ENCODE results near the gene CARD8.

CARD8 gene

DNA sequence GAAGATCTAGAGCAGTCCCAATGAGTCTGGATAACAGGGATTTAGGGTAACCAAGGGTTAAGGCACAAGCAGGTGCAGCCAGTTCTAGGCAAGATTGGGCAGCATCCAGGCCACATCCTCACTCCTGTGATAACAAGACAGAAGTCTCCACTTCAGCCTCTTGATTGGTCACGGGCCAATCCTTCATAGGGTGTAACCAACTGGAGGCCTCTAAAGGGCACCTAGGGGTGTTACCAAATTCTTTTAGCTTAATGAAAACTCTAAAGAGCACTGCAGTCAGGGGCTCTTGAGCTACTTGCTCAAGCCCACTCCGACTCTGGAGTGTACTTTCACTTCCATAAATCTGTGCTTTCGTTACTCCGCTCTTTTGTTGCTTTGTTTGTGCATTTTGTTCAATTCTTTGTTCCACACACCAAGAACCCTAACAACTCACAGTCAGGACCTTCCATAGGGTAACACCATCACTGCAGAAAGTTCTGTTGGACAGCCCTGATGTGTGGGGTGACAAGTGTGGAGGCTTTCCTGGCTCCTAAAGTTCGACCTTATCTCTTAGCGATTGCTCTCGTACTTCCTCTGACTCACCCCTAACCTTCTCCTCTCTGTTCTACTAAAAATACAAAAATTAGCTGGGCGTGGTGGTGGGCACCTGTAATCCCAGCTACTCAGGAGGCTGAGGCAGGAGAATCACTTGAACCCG is 49.2 kb downstream of the CARD8 start:
- no peak for DNase-seq (ENCODE audit: low spot score)

- DNase-seq (ENCODE audit: low spot score) = peak; percentile 97
Observed at GRCh38 chr19:48203794-48204628, 51.7 kb downstream of the CARD8 start.

DNA sequence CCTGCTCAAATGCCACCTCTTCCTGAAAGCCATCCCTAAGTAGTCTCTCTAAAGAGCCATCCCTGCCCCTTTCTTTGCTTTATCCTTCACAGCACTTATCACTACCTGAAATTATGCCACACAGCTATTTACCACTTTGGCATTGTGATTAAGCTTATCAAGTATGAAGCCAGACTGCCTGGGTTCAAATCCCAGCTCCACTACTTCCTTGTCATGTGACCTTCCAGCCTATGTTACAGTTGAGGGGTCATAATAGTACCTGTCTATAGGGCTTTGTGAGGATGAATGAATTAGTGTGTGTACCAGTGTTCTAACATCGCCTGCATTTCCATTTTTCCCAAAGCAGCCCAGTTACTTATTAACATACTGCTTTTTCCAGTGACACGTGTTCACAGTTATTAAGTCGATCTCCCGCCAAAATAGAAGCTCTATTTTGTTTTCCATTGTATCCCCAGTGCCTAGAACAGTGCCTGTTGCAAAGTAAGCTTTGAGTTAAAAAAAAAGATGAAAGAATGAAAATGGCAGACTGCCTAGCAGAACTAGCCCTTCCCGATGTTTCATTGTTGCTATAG is 52.4 kb downstream of the CARD8 start:
- DNase-seq (ENCODE audit: low spot score) = no peak

- no peak for DNase-seq (ENCODE audit: low spot score)
Observed at GRCh38 chr19:48196933-48197665, 58.6 kb downstream of the CARD8 start.

DNA sequence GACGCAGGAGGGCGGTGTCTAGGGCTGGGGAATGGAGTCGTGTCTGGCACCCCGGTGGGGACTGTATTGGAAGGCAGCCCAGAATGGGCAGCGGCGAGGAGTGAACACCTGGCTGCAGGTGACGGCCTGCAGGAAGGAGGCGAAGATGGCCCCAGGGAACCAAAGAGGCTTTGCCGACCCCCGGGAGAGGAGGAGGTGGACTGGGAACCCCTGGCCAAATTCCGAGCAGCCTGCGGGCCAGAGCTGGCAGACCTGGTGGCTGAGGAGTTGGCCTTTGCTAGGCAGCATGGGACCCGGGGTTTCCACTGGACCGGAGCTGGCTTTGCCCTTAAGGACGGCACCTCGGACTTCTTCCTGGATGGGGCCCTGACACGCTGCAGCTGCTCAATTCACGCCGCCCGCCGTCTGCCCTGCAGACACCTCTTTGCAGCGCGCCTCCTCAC is 59.4 kb downstream of the CARD8 start:
- no peak for DNase-seq (ENCODE audit: low spot score)

DNA sequence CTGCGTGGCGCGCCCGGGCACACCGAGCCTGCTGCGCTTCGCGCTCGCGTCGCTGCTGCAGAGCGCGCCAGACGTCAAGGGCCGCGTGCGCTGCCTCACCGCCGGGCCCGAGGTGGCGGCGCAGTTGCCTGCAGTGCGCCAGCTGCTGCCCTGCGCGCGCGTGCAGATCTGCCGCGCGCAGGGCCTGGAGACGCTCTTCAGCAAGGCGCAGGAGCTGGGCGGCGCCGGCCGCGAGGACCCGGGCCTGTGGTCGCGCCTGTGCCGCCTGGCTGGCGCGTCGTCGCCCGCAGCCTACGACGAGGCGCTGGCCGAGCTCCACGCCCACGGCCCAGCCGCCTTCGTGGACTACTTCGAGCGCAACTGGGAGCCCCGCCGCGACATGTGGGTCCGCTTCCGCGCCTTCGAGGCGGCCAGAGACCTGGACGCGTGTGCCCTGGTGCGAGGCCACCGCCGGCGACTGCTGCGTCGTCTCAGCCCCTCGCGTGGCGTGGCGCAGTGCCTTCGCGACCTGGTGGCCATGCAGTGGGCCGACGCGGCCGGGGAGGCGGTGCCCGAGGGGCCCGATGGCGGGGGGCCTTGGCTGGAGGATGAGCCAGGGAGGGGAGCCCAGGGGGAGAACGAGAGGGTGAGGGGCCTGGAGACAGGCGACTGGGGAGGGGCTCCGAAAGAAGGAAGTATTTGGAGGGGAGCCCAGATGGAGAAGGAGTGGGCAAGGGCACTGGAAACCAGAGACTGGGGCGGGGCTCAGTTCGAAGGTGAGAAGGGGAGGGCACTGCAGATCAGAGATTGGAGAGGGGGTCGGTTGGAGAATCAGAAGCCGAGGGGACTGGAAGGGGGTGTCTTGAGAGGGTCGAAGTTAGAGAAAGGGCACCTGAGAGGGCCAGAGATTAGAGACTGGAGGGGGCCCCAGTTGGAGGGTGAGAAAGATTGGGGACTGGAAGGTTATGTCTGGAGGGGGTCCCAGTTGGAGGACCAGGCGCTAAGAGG is 60.6 kb downstream of the CARD8 start:
- no peak for DNase-seq (ENCODE audit: low spot score)

DNA sequence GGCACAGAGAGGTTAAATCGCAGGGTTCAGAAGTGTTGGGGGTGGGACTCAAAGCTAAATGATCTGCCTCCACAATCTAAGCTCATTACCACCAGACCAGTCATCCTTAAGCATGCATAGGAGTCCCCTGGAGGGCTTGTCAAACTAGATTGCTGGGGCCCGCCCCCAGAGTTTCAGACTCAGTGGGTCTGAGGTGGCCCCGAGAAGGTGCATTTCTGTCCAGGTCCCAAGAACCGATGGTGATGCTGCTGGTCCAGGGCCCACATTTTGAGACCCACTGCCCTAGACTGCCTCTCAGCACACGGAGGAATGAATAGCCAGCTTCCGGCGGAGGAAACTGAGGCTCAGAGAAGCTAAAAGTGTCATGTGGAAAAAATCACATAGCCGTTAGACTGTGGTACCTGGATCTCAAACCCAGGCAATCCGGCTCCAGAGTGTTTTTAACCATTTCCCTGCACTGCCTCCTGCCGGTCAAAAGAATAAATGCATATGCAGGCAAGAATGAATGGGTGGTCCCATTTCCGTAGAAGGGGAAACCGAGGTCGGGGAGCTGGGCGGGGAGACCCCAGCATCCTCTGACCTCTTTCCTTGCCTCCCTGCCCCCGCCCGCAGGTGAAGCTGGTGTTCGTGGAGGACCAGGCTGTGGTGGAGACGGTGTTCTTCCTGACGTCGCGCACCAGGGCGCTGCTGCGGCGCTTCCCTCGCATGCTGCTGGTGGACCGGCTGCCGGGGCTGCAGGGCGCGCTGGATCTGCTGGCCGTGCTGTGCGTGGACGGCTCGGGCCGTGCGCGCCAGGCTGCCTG is 61.5 kb downstream of the CARD8 start:
- no peak for DNase-seq (ENCODE audit: low spot score)

DNA sequence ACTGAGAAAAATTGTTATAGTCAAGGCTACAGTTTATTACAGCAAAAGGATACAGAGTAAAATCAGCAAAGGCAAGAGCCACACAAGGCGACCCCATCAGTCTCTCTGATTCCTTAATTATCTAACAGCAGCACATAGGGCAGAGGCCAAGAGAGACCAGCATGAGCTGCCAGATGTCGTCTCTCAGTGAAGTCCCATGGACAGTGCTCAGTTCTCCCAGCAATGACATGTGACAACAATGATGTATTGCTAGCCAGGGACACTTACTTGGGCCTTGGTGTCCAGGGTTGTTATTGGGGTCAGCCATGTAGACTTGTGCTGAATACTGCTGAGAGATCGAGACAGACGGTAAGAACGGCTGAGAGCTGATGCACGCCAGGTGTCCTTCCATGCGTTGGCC is 63.0 kb downstream of the CARD8 start:
- no peak for DNase-seq (ENCODE audit: low spot score)

DNA sequence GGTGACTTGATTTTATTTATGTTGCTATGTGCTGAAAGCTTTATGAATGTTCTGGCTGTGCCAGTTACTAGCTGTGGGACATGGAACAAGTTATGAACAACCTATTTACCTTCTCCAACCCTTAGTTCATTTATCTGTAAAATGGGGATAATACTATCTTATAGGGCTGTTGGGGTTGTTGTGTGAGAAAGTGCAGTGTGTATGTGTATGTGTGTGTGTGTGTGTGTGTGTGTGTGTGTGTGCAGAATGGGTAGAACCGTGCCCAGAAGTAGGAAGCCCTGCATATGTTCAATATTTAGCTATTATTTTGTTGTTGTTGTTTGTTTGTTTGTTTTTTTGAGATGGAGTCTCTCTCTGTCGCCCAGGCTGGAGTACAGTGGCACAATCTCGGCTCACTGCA is 64.8 kb downstream of the CARD8 start:
- no peak for DNase-seq (ENCODE audit: low spot score)

- no peak for DNase-seq (ENCODE audit: low spot score)
Observed at GRCh38 chr19:48190288-48190884, 65.3 kb downstream of the CARD8 start.

- DNase-seq (ENCODE audit: low spot score) = no peak
Observed at GRCh38 chr19:48186541-48186991, 69.1 kb downstream of the CARD8 start.

GRCh38 chr19:48186015-48186414 is 69.7 kb downstream of the CARD8 start:
- no peak for DNase-seq (ENCODE audit: low spot score)

GRCh38 chr19:48183356-48183755 is 72.4 kb downstream of the CARD8 start:
- DNase-seq (ENCODE audit: low spot score) = no peak

- DNase-seq (ENCODE audit: low spot score) = no peak
Observed at GRCh38 chr19:48182434-48182833, 73.3 kb downstream of the CARD8 start.

DNA sequence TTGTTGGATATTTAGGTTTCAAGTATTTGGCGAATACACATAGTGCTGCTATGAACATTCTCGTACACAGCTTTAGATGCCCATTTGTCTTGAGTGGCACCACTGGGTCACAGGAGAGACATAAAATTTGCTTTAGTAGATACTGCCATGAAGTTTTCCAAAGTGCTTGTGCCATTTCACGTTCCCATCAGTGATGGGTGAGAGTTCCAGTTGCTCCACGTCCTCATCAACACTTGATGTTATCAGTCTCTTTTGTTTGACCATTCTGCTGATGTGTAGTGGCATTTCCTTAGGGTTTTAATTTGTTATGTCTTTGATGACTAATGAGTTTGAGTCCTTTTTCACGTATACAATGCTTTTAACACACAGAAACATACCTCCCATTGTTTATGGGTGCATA is 74.2 kb downstream of the CARD8 start:
- no peak for DNase-seq (ENCODE audit: low spot score)

GRCh38 chr19:48176226-48176625 is 79.5 kb downstream of the CARD8 start:
- DNase-seq (ENCODE audit: low spot score) = no peak

DNA sequence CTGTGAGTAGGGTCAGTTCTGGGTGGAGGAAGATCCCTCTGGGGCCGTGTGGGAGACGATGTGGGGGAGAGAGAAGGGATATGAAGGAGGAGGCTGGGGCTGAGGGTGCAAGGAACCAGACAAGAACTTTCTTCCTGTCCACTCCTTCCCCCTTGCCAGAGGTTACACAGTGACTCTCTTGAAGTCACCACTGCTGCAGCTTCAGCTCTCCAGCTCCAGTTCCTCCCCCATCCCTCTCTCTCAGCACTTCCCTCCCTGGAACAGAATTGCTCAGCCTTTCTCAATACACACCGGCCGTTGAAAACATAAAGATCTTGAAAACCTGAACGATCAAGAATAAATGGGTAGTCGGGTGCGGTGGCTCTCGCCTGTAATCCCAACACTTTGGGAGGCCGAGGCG is 80.1 kb downstream of the CARD8 start:
- no peak for DNase-seq (ENCODE audit: low spot score)

GRCh38 chr19:48174445-48175030 is 81.2 kb downstream of the CARD8 start:
- no peak for DNase-seq (ENCODE audit: low spot score)

- DNase-seq (ENCODE audit: low spot score) = no peak
Observed at GRCh38 chr19:48171710-48172109, 84.0 kb downstream of the CARD8 start.
